A549 (cell line): ENCODE results near the gene TMEM190. TPM values are rescaled to one million over a fixed set of nuclear protein-coding genes. Genes with fewer than 3 reads are reported as not detected.

Source experiments
- ATAC-seq, 2 experiments: fragments of 200-7000 bp in 1 of 2; fragments of >200 bp in 1 of 2; cut with Nextera tagmentation in 1 of 2; cut with Tn5 transposase in 1 of 2; 3 replicates each; pipeline versions ENCODE4 v1.8.0 to v1.9.1; 2018 to 2020; ENCODE audit warnings: mild to moderate bottlenecking in 1 of 2, moderate library complexity in 1 of 2
- CTCF ChIA-PET: fragments of 300-600 bp; sonication (Branson Sonifier 250); formaldehyde crosslinking; extraction: SDS; loops from one replicate; lab custom pipeline; 2021; ENCODE audit warnings: antibody characterized with exemption, inconsistent platforms; lab: Yijun Ruan, JAX
- POLR2A ChIA-PET: fragments of 350-600 bp; formaldehyde crosslinking; extraction: SDS; loops from one replicate; lab custom pipeline; 2021; ENCODE audit warnings: antibody characterized with exemption, inconsistent platforms; lab: Yijun Ruan, JAX
- DNase-seq, 2 experiments: peaks; one replicate each; pipeline versions ENCODE4 v3.0.0 to v3.0.0-alpha.2; 2011 to 2016; ENCODE audit warnings: low read depth in 1 of 2, low spot score in 1 of 2
- FAIRE-seq: peaks from 2 replicates; lab custom pipeline; 2011; peaks lifted over from hg19 to GRCh38; lab: Jason Lieb, UNC
- H3K27ac ChIP-seq, 2 experiments: fragments of >200 bp; sonication (Bioruptor Twin); formaldehyde crosslinking; 3 replicates each; pipeline ENCODE4 v1.5.1; 2016 to 2017
- H3K4me1 ChIP-seq: fragments of >200 bp; sonication (Bioruptor Twin); formaldehyde crosslinking; 3 replicates; pipeline ENCODE4 v1.6.1; 2016
- H3K4me2 ChIP-seq: fragments of >200 bp; sonication (Bioruptor Twin); formaldehyde crosslinking; 3 replicates; pipeline ENCODE4 v1.6.1; 2016
- H3K4me3 ChIP-seq: fragments of >200 bp; sonication (Bioruptor Twin); formaldehyde crosslinking; 3 replicates; pipeline ENCODE4 v1.5.1; 2016
- H3K9me3 ChIP-seq: fragments of >200 bp; sonication (Bioruptor Twin); formaldehyde crosslinking; 3 replicates; pipeline ENCODE4 v1.6.1; 2016
- ATOH8 ChIP-seq: fragments of 250-450 bp; sonication (Bioruptor Pico); IDR thresholded peaks from 2 replicates; pipeline ENCODE4 v1.5.0; 2020; ENCODE audit warnings: low read depth, mild to moderate bottlenecking, moderate library complexity
- BCL3 ChIP-seq: fragments of >200 bp; sonication (Bioruptor Twin); formaldehyde crosslinking; IDR thresholded peaks from 3 replicates; pipeline ENCODE4 v1.6.1; 2016
- CHD2 ChIP-seq: fragments of 150-350 bp; IDR thresholded peaks from 2 replicates; pipeline ENCODE4 v1.6.1; 2014; ENCODE audit warnings: low read length; ENCODE audit not compliant: partially characterized antibody
- JUN ChIP-seq, 2 experiments: fragments of >200 bp; sonication (Bioruptor Twin); formaldehyde crosslinking; IDR thresholded peaks; 2 replicates in 1 of 2; 3 replicates in 1 of 2; pipeline ENCODE4 v1.6.1; 2016 to 2017
- KDM5A ChIP-seq: fragments of 200-600 bp; sonication (generic); IDR thresholded peaks from 2 replicates; pipeline ENCODE4 v1.6.1; 2016; ENCODE audit warnings: antibody characterized with exemption, mild to moderate bottlenecking
- MAZ ChIP-seq: fragments of 150-350 bp; IDR thresholded peaks from 2 replicates; pipeline ENCODE4 v1.6.1; 2014; ENCODE audit warnings: antibody characterized with exemption, low read depth, low read length, borderline replicate concordance
- POLR2A ChIP-seq: IDR thresholded peaks from 2 replicates; pipeline ENCODE4 v1.6.1; 2012; ENCODE audit warnings: mild to moderate bottlenecking, low read length
- RCOR1 ChIP-seq: fragments of 150-350 bp; IDR thresholded peaks from 2 replicates; pipeline ENCODE4 v1.6.1; 2014; ENCODE audit warnings: antibody characterized with exemption, low read length, low read depth
- RFX5 ChIP-seq: fragments of 450-650 bp; IDR thresholded peaks from 2 replicates; pipeline ENCODE4 v1.7.1; 2014; ENCODE audit warnings: antibody characterized with exemption, mild to moderate bottlenecking, moderate library complexity
- ZFP36 ChIP-seq: fragments of 450-650 bp; IDR thresholded peaks from 2 replicates; pipeline ENCODE4 v1.6.1; 2014; ENCODE audit warnings: borderline replicate concordance; ENCODE audit not compliant: partially characterized antibody
- WGBS: methylation state at CpG from one replicate; pipeline ENCODE4 v1.1.6; 2017; ENCODE audit errors: missing lambda C conversion rate; 5-methylcytosine and 5-hydroxymethylcytosine counted together
- polyA plus RNA-seq, 4 experiments: library from polyadenylated mRNA; depleted of rRNA in 3 of 4; stranded (reverse); fragments of >200 nt; fragmentation: RNase III in 1 of 4; extraction: RNeasy Plus Mini Kit Qiagen cat#74134 plus additional on column Dnase treatment in 1 of 4; gene quantifications; 2 replicates in 3 of 4; 3 replicates in 1 of 4; pipeline ENCODE4 v1.2.3, GENCODE V29; 2011 to 2017

The TMEM190 gene
- polyA plus RNA-seq, 2 of the 4 experiments (the other 2 are of a cell fraction), result 0.58 to 1.7 TPM

GRCh38 chr19:55365964-55366363 is 10.7 kb upstream of the TMEM190 start:
- ATAC-seq (no peak), FAIRE-seq (no peak), DNase-seq (no peak)
- Histone ChIP-seq H3K4me3 (peak overlapping the region; percentile 5; the same call in 1 of the 3 replicates), H3K9me3 (no peaks in the 10 kb centered on the region), H3K27ac (peak overlapping the region in 1 of 2 experiments; percentile 68; a peak in 3 of 6 replicates), H3K4me1 (peaks cover 39% of the 10 kb centered on the region), H3K4me2 (peak overlapping the region; percentile 93; the same call in 2 of the 3 replicates)
- ChIA-PET CTCF (interaction anchor here (0.6 to 14.8 kb wide), 6 partner anchors 9 to 138 kb away, joined by 4 to 105 read pairs (median 7); partner anchors contain the start of genes KMT5C and TMEM238), POLR2A (interaction anchor here (1.1 kb wide), 2 partner anchors 18 to 27 kb away, joined by 3 to 4 read pairs; partner anchors contain the start of genes KMT5C and TMEM238)
- whole genome bisulfite sequencing, result 85% methylated on average over 12 of the region's 19 CpGs
- no peak for TF ChIP-seq ATOH8
- TF ChIP-seq BCL3, result 0 out of 3 replicates have a peak, but pooled peaks have one; percentile 15
- peak in 1 of 2 experiments; percentile 26; a peak in 1 of 5 replicates for TF ChIP-seq JUN (IDR thresholded peaks at IDR 0.05)

GRCh38 chr19:55366790-55367189 is 9.8 kb upstream of the TMEM190 start:
- CTCF ChIA-PET, result interaction anchor here (0.6 to 14.8 kb wide), 7 partner anchors 10 to 137 kb away, joined by 3 to 105 read pairs (median 7); partner anchors contain the start of genes KMT5C and TMEM238
- ATAC-seq (no peak), DNase-seq (no peak), FAIRE-seq (no peak)
- Histone ChIP-seq H3K9me3 (no peaks in the 10 kb centered on the region), H3K4me2 (peak overlapping the region; percentile 93; the same call in 2 of the 3 replicates), H3K27ac (peak overlapping the region; percentile 30 to 68; a peak in 4 of 6 replicates), H3K4me1 (peaks cover 47% of the 10 kb centered on the region), H3K4me3 (no peak overlapping the region)
- WGBS, result 61% methylated on average over 3 of the region's 3 CpGs
- POLR2A ChIA-PET, result interaction anchor here (0.8 to 1.1 kb wide), 3 partner anchors 17 to 28 kb away, joined by 3 to 4 read pairs (median 3); partner anchors contain the start of genes KMT5C and TMEM238
- TF ChIP-seq RCOR1, result no peak
- TF ChIP-seq JUN (IDR thresholded peaks at IDR 0.05), result peak; percentile 8 to 68; a peak in 3 of 5 replicates

GRCh38 chr19:55368106-55368505 is 8.5 kb upstream of the TMEM190 start:
- TF ChIP-seq CHD2 (no peak), JUN (IDR thresholded peaks at IDR 0.05) (peak in 1 of 2 experiments; percentile 29; a peak in 2 of 5 replicates)
- TF ChIP-seq, all 56 proteins: peak for 1

GRCh38 chr19:55368701-55369563 is 7.7 kb upstream of the TMEM190 start:
- peak in 1 of 2 experiments; percentile 59 for DNase-seq
- CTCF ChIA-PET, result interaction anchor here (0.6 to 14.8 kb wide), 9 partner anchors 9 to 228 kb away, joined by 3 to 105 read pairs (median 9); partner anchors contain the start of gene TMEM238
- Histone ChIP-seq H3K4me2 (peak overlapping the region; percentile 93), H3K4me3 (peak overlapping the region; percentile 85), H3K9me3 (no peaks in the 10 kb centered on the region), H3K4me1 (peaks cover 53% of the 10 kb centered on the region), H3K27ac (peak overlapping the region; percentile 91 to 96)
- FAIRE-seq, result no peak
- 28% methylated on average over 28 of the region's 54 CpGs for WGBS
- ATAC-seq, result peak; percentile 4 to 7; a peak in 3 of 6 replicates
- POLR2A ChIA-PET, result interaction anchor here (0.8 to 2.8 kb wide), 5 partner anchors 10 to 39 kb away, joined by 3 to 13 read pairs (median 4); partner anchors contain the start of genes KMT5C, TMEM238 and UBE2S
- no peak for TF ChIP-seq RFX5
- TF ChIP-seq KDM5A, result no peak
- TF ChIP-seq POLR2A, result 0 out of 2 replicates have a peak, but pooled peaks have one; percentile 9
- TF ChIP-seq MAZ, result 0 out of 2 replicates have a peak, but pooled peaks have one; percentile 21
- TF ChIP-seq CHD2, result no peak
- peak; percentile 49 for TF ChIP-seq ZFP36
- TF ChIP-seq JUN (IDR thresholded peaks at IDR 0.05), result peak; percentile 34 to 38; a peak in 3 of 5 replicates

More at GRCh38 chr19:55368106-55368505, 8.5 kb upstream of the TMEM190 start:
- H3K4me1 ChIP-seq, result peaks cover 52% of the 10 kb centered on the region
- peak overlapping the region; percentile 91 to 96; a peak in 5 of 6 replicates for H3K27ac ChIP-seq
- DNase-seq, result no peak
- peak overlapping the region; percentile 85 for H3K4me3 ChIP-seq
- H3K9me3 ChIP-seq, result no peaks in the 10 kb centered on the region
- 95% methylated on average over 16 of the region's 16 CpGs for WGBS
- FAIRE-seq, result no peak
- no peak for ATAC-seq
- POLR2A ChIA-PET, result interaction anchor here (0.5 to 2.8 kb wide), 4 partner anchors 11 to 29 kb away, joined by 3 to 13 read pairs (median 6); partner anchors contain the start of genes KMT5C and TMEM238
- H3K4me2 ChIP-seq, result peak overlapping the region; percentile 93
- CTCF ChIA-PET, result interaction anchor here (0.6 to 14.8 kb wide), 7 partner anchors 16 to 227 kb away, joined by 3 to 105 read pairs (median 10); partner anchors contain the start of gene TMEM238
